ENCODE data around the gene TMEM150C.

GRCh38 chr4:82482387-82482786 lies 79.4 kb downstream of the TMEM150C start:
- no peak for TF ChIP-seq CTCF (IDR thresholded peaks at IDR 0.05)
- TF ChIP-seq POLR2A (IDR thresholded peaks at IDR 0.05), result no peak
